ENCODE measurements around the gene SCAND1.

SCAND1 gene

DNA sequence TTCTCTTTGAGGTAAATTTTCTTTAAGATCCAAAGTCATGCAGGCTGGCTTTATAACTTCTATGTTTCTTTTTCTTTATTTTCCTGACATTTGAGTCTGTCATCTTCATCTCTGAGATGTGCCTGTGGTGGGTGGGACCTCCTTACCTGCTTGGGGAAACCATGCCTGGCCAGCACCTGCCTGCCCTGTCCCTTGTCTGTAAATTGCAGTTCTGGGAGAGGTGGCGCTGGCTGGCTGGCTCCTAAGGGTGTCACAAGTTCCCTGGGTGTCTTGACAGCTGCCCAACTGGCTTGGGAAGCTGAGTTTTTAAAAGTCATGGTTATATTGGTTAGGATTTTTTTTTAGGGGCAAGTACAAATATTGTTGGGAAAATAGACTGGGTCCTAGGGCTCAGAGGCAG, 36.3 kb downstream of the SCAND1 start:
- TF ChIP-seq, protein P1, sequence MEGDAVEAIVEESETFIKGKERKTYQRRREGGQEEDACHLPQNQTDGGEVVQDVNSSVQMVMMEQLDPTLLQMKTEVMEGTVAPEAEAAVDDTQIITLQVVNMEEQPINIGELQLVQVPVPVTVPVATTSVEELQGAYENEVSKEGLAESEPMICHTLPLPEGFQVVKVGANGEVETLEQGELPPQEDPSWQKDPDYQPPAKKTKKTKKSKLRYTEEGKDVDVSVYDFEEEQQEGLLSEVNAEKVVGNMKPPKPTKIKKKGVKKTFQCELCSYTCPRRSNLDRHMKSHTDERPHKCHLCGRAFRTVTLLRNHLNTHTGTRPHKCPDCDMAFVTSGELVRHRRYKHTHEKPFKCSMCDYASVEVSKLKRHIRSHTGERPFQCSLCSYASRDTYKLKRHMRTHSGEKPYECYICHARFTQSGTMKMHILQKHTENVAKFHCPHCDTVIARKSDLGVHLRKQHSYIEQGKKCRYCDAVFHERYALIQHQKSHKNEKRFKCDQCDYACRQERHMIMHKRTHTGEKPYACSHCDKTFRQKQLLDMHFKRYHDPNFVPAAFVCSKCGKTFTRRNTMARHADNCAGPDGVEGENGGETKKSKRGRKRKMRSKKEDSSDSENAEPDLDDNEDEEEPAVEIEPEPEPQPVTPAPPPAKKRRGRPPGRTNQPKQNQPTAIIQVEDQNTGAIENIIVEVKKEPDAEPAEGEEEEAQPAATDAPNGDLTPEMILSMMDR (IDR thresholded peaks at IDR 0.05): no peak
- H3K4me3 ChIP-seq: no peak overlapping the region
- DNase-seq (ENCODE audit: low spot score): no peak
- H3K27ac ChIP-seq: no peak overlapping the region

DNA sequence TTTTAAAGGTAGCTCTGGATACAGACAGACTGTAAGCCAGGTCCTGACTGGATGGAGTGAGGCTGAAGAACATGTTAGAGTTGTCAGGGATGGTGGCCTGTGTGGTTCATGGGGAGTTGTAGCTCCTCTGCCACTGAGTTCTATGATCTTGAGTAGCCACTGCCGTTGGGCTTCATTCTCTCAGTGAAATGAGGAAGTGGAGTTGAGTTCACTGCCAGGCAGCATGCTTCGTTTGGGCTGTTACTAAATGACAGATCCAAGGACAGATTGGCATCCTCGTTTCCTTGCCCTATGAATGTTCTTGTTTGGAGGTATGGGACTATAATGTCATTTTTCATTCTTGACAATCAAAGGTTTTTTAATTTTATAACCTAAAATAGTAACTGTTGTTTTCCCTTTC, 37.2 kb downstream of the SCAND1 start:
- Histone ChIP-seq H3K4me3 (no peak overlapping the region), H3K27ac (no peak overlapping the region)
- TF ChIP-seq, protein P1 (IDR thresholded peaks at IDR 0.05): no peak
- DNase-seq (ENCODE audit: low spot score): no peak

DNA sequence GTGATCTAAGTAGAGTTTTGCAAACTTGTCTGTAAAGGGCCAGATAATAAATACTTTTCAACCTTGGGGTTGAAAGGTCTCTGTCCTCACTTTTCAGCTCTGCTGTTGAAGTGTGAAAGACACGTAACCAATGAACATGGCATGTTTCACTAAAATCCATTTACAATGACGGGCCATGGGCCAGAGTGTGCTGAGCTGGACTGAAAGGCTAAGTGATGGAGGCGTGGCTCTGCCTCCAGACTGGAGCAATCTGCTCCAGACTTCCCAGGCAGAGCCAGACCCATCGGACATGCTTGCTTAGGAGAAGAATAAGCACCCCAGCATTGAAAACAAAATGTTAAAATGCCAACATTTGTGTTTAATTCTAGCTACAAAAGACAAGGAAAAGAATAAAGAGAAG, 41.4 kb downstream of the SCAND1 start:
- H3K27ac ChIP-seq: no peak overlapping the region
- H3K4me3 ChIP-seq: no peak overlapping the region
- DNase-seq (ENCODE audit: low spot score): no peak
- TF ChIP-seq, protein P1 (IDR thresholded peaks at IDR 0.05): no peak

DNA sequence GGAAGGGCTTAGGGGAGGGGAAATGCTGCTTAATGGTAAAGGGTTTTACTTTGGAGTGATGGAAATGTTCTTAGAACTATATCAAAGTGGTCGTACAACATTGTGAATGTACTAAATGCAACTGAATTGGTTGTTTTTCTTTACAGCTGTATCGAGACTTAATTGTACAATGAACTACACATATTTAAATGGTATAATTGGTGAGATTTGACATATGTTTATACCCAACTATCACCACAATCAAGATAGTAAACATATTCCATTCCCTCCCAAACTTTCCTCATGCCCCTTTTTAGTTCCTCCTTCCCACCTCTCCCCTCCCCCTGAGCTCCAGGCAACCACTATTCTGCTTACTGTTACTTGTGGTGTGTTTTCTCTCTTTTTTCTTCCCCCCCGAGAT, 44.0 kb downstream of the SCAND1 start:
- no peak for DNase-seq (ENCODE audit: low spot score)
- H3K27ac ChIP-seq: no peak overlapping the region
- TF ChIP-seq, protein P1 (IDR thresholded peaks at IDR 0.05): no peak
- no peak overlapping the region for H3K4me3 ChIP-seq

DNA sequence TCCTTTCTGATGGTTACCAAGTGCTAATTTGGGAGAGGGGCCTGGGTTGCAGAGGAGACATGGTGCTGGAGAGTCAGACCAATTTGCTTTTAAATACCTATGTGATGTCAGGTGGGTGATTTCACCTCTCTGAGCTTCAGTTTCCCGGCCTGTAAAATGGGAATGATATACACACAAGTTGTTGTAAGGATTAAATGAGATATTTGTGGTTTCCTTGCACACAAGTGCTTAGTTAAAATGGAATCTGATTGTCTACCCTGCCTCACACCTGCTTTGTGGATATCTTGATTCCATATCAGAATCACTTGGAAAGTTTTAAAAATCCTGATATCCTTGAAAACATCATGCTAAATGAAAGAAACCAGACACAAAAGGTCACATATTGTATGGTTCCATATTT, 44.5 kb downstream of the SCAND1 start:
- H3K4me3 ChIP-seq: no peak overlapping the region
- TF ChIP-seq, protein P1 (IDR thresholded peaks at IDR 0.05): no peak
- no peak overlapping the region for H3K27ac ChIP-seq
- no peak for DNase-seq (ENCODE audit: low spot score)

DNA sequence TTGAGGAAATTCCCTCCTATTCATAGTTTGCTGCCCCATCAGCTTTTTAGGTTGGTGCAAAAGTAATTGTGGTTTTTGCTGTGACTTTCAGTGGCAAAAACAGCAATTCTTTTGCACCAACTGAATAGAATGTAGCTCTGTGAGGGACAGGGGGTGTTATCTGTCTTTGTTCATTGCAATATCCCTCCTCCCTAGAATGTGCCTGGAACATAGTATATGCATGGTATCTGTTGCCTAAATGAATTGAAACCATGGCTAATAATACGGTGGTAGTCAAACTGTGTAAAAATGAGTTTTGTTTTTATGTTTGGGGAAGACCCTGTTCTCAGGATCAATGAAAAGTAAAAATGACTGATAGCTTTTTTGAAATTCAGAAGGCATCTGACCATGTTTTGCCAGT, 45.1 kb downstream of the SCAND1 start:
- Histone ChIP-seq H3K27ac (no peak overlapping the region), H3K4me3 (no peak overlapping the region)
- no peak for DNase-seq (ENCODE audit: low spot score)
- TF ChIP-seq, protein P1 (IDR thresholded peaks at IDR 0.05): no peak

DNA sequence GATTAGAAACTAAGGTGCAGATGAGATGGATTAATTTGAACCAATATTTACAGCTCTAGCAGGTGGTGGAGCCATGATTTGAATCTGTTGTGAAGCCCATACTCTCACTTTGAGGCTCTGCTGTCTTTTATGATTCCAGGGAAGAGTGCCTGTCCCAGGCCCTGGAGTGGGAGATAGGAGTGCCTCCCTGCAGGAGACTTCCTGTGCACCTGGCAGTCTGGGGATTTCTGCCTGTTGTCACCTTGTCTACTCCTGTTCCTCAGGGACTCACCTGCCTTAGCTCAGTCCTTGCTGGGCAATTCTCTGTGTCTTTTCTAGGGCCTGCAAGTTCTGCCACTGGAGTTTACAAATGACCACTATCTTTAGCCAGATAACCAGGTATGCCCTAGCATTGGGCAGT, 46.3 kb downstream of the SCAND1 start:
- Histone ChIP-seq H3K4me3 (no peak overlapping the region), H3K27ac (no peak overlapping the region)
- TF ChIP-seq, protein P1 (IDR thresholded peaks at IDR 0.05): no peak

More for the DNA sequence above, 46.3 kb downstream of the SCAND1 start:
- DNase-seq (ENCODE audit: low spot score): no peak
